ENCODE measurements around the gene NRP2.
A peak's percentile ranks its signal among the peaks of the same experiment; 100 is the strongest.

NRP2 gene

DNA sequence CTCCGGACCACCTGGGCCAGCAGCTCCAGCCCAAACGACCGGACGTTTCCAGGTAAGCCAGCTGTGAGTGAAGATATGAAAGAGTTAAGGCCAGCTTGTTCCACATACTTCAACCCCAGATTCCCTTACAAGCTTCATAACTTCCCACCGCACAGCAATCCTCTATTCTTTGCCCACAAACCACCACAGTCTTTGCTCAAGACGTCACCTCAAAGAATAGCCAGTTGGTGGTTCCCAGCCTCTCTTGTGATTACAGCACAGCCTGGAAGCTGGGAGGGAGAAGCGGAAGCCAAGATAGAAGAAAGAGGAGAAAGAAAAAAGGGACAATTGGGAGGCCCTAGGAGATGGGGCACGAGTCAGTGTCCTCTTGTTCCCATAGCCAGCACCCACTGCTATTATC, 70.6 kb downstream of the NRP2 start:
- no peak for DNase-seq (ENCODE audit: low read depth)

DNA sequence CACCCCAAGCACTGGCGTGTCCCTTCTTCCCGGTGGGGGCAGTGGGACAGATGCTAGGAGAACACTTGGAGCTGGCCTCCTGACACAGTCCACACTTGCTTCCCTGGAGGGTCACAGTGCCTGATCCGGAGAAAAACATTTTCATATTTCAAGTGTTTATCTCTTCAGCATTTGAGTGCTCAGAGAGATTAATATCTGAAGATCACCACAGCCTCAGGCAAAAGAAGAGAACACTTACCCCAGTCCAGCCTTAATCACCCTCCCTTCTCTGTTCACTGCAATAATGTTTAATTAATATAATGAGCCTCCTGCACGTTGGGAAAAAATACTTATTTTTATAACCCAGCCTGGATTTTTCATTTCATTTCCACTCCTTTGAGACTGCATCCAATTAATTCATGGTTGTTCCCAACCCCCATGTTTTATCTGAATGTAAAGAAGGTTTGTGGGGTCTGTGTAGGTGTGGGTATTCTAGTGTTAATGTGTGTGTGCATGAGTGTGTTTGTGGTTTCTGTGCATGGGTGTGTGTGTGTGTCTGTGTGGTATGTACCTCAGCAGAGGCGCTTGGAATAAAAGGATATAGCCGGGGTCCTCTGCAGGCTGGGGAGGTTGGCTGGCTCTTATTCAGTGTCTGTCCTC, 72.1 kb downstream of the NRP2 start:
- DNase-seq (ENCODE audit: low read depth) = no peak

DNA sequence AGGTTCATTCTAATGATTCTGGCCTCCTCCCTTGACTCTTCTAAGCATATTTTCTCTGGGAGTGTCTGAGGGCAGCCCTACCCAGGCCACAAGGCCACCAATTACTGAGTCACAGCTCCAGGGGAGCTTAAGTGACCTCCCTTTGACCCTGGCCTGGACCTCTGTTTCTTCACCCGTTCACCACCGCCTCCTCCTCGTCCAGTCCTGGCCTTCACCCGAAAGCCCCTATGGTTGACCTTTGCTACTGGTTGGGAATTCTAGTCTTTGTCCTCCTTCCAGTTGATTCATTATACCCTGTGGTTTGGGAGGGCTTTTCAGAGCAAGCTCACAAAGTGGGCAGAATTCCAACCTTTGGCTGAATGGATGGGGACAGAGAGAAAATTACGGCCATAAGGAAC, 72.6 kb downstream of the NRP2 start:
- DNase-seq (ENCODE audit: low read depth) = peak; percentile 58

- DNase-seq (ENCODE audit: low read depth) = peak; percentile 73
These were observed 73.6 kb downstream of the NRP2 start for GRCh38 chr2:205755923-205756322.

DNA sequence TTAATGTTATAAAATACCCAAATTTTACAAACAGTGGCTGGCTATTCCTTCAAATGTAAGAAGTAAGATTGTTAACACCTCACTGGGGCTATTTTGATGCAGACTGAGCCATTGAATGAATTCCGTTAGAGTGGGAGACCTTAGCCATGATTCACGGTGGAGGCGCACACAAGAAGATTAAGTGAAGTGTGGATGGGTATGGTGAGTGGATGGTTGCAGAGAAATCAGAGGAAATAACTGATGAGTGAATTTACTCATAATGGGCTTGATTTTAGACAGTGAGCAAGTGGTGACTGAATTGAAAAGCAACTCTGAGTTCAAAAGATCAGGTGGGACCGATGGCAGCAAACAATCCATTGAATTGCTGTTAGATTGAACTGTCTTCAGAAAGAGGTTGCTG, 75.0 kb downstream of the NRP2 start:
- no peak for DNase-seq (ENCODE audit: low read depth)

GRCh38 chr2:205758051-205758450, 75.8 kb downstream of the NRP2 start:
- DNase-seq (ENCODE audit: low read depth) = no peak

- no peak for DNase-seq (ENCODE audit: low read depth)
These were observed 76.2 kb downstream of the NRP2 start for GRCh38 chr2:205758500-205758899.

DNA sequence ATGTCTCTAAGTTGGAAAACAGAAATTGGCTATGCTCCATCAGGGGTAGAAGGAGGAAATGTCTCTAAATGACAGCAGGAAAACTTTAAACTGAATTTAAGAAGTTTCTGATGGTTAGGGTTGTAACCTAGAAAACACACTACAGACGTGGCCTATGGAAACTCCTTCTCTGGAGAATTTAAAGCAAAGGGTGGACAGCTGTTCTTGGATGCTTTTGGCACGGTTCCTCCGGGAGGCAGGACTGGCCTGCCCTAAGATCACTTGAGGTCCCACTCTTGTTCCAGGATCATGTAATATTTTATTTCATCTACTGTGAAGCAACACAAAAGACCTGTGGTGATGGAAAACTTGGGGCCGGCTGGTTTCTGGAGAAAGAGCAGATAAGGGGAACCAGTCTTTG, 77.0 kb downstream of the NRP2 start:
- DNase-seq (ENCODE audit: low read depth) = no peak

DNA sequence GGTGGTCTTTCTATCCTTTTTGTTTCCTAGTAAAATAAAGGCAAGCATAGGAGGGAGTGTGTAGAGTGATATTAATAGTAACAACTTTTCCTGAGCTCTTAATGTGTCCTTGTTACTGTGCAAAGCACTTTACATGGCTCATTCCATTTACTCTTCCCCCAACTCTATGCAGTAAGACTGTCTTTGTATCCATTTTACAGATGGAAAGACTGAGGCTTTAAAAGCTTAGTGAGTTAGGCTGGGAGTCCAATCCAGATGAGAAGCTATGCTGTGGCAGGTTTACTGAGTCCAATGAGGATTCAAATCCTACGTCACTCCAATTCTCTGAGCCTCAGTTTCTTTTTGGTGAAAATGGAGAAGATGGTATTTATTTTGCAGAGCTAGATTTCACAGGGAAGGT, 77.4 kb downstream of the NRP2 start:
- DNase-seq (ENCODE audit: low read depth) = no peak

DNA sequence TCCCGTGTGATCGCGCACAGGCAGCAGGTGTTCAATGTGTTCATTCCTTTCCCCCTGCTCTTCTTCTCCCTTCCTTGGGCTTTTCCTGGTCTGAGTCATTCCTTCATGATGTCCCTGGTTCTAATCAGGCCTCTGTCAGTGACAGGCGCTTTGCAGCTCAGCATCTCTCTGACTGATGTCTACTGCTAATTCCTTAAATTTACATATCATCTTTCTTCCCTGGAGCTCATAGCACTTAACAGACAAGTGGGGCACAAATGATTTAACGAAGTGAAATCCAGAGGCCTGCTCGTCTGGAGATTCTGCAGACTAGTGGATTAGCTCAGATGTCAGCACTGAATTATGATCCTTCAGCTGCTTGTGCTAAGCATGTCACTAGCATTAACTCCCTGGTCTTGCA, 77.9 kb downstream of the NRP2 start:
- no peak for DNase-seq (ENCODE audit: low read depth)

- DNase-seq (ENCODE audit: low read depth) = no peak
These were observed 79.1 kb downstream of the NRP2 start for GRCh38 chr2:205761421-205761820.

- no peak for DNase-seq (ENCODE audit: low read depth)
These were observed 80.6 kb downstream of the NRP2 start for GRCh38 chr2:205762881-205763280.

GRCh38 chr2:205763708-205764211, 81.5 kb downstream of the NRP2 start:
- peak; percentile 61 for DNase-seq (ENCODE audit: low read depth)

DNA sequence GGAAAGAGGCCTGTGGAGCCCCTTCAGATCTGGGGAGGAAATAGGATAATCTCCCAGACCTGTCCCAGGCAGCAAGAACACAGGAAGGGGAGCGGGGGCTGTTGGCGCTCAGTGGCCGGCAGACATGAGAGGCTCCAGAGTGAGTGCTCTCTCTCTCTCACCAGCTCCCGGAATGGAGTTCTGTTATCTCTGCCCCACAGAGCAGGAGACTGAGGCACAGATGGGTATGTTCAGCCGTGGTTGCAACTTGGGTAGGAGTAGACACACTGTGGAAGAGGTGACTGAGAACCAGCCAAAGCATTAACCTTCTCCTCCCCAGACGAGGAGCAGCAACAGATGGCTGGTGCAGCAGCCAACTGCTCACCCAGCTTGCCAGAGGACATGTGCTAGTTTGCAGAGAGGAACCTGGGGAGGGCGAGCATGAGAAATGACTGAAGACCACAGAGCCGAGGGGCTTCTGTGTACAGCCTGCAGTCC, 82.0 kb downstream of the NRP2 start:
- DNase-seq (ENCODE audit: low read depth) = no peak

DNA sequence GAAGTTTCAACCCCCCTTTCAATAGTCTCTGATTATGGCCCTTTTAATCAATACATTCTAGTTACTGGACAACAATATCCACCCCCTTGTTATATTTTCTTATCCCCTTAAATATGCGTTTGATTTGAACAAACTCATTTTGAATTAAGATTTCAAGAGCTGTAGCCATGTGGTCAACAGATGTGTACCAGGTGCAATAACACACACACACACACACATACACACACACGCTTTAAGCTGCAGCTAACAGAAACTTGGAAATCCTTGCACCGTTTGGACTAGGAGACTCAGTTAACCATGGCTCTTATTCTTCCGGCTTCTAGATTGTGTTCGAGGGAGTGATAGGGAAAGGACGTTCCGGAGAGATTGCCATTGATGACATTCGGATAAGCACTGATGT, 82.8 kb downstream of the NRP2 start:
- DNase-seq (ENCODE audit: low read depth) = no peak

DNA sequence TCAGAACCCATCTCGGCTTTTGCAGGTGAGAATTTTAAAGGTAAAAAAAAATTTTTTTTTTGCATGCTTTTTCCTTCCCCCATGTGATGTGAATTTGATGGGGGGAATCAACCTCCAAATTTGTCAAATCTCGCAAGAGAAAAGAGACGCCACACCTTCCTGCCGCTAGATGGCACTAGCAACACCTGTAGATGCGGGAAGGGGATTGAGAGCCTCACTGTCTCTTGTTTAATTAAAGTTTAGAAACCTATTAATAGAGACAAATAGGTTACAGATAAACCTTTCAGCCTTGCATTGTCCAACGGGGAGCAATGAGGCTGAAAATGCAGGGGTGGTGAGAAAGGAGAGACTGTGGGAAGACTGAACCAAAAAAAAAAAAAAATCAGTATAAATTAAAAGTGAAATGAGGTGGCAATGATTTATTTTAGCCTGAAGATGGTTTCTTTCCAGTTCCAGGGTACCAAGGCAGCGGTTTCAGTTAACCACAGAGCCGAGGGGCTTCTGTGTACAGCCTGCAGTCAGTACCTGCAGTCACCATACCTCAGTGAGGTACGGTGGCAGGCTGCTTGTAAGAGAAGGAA, 84.6 kb downstream of the NRP2 start:
- peak; percentile 36 for DNase-seq (ENCODE audit: low read depth)

GRCh38 chr2:205767617-205768016, 85.3 kb downstream of the NRP2 start:
- no peak for DNase-seq (ENCODE audit: low read depth)

GRCh38 chr2:205768341-205768740, 86.0 kb downstream of the NRP2 start:
- DNase-seq (ENCODE audit: low read depth) = no peak

DNA sequence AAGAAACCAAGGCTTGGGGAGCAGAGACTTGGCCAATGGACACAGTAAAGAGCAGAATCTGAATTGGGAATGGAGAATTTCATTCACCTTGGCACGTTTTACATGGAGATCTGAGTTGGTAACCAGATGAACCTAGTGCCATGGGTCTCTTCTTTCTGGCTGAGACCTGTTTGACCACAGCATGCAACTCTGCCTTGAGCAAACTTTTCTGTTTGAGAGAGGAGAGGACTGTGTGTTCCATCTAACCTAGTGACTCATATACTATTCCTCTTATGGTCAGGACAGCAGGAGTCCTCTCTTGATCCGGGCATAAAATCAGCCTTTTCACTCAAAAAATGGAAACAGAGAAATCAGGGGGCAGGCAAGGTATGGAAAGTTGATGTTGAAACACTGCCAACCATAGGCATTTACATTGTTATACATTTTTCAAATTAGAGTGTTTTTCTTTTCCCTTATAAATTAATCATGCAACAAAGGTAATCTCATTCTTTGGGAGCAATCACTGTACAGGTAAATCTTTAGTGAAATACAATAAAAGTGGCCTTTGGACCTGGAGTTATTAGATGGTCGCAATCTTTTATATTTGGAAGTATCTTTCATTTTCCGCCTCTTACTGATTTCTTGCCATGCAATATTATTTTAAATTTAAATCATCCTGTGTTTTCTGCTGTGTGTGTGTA, 86.7 kb downstream of the NRP2 start:
- no peak for DNase-seq (ENCODE audit: low read depth)

GRCh38 chr2:205769495-205769850, 87.2 kb downstream of the NRP2 start:
- peak; percentile 46 for DNase-seq (ENCODE audit: low read depth)

DNA sequence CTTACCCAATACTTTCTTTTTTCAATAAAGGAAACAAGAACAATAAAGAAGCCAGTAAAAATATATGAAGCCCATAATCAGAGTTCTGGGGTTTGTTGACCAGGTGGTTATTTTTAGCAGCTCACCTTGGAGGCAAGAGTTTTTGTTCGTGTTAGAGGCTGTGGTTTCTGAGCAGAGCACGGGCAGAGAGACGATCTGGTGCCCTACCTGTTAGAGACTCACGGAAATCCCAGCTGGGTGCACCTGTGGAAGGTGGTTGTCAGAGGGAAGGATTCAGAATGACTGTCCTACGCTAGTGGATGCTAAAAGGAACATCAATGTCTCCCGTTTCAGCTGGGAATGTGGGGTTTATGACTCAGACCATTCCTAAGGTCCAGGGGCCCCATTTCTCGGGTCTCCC, 87.6 kb downstream of the NRP2 start:
- no peak for DNase-seq (ENCODE audit: low read depth)

- no peak for DNase-seq (ENCODE audit: low read depth)
These were observed 88.3 kb downstream of the NRP2 start for GRCh38 chr2:205770577-205770976.

DNA sequence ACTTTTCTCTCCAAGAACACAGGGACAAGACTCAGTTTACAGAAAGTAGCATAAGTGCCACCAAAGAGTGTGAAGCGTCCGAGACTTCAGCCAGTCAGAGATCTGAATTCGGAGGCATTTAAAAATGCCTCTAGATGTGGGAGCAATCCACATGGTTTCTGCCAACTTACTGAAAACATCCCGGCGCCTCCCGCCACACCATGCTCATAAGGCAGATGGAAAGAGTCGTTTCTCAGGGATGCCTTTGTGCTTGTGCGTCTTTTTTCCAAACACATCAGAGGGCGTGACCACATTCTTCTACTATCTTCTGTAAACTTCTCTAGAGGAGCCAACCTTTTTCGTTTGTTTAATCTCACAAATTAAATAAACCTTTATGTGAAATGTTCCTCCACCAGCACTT, 88.7 kb downstream of the NRP2 start:
- no peak for DNase-seq (ENCODE audit: low read depth)

GRCh38 chr2:205771666-205772065, 89.4 kb downstream of the NRP2 start:
- DNase-seq (ENCODE audit: low read depth) = no peak

Data from fibroblast of gingiva (primary cell).